GM21786 (cell line): ENCODE data around the gene PRCP.

Source experiments
- ATAC-seq: cut with Tn5 transposase; IDR thresholded peaks from one replicate; pipeline ENCODE4 v1.9.1; 2021; ENCODE audit not compliant: unreplicated experiment

The PRCP gene

DNA sequence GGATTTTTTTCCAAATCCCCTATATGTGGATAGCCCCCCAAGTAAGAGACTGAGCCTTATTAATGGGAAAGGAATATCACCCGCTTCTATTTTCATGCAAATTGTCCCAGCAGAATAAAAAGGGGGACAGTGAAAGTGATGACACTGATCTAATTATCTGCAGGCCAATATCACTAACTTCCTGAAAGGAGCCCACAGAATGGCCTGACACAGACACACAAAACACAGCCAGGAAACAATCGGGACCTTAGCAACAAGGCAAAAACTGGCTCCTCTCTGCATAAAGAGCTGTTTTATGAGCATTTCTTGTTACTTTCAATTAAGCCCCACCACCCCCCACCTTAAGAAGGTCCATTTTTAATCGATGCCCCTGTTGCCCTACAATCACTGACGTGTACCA, 112.2 kb downstream of the PRCP start:
- no peak for ATAC-seq

DNA sequence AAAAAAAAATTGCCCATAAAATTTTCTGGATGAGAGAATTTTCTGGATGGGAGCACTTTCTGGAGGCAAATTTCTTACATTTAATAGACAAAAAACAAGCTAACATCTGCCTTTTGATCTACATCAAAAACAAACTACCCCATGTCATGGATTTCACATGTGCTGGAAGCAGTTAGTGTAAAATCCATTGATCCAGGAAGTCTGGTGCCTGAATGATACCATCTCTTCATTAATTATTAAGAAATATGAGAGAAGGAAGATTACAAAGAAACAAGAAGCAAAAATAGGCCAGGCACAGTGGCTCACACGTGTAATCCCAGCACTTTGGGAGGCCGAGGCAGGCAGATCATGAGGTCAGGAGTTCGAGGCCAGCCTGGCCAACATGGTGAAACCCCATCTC, 113.4 kb downstream of the PRCP start:
- ATAC-seq = no peak

DNA sequence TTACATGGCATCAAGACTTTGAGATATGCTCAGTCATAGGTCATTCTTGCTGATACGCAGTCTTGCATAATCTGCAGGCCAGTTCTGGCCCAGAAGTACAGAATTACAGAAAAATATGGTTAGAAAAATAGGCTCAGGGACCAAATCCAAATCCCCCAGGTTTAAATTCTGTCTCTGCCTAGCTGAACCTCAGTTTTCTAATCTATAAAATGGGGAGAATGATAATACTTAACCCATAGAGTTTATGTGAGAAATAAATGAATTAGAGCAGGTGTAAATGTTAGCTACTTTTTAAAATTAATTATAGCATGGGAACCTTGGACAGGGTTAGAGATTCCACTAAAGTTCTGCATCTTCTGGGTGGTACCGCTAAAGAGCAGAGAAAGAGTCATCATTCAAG, 114.2 kb downstream of the PRCP start:
- ATAC-seq = no peak

DNA sequence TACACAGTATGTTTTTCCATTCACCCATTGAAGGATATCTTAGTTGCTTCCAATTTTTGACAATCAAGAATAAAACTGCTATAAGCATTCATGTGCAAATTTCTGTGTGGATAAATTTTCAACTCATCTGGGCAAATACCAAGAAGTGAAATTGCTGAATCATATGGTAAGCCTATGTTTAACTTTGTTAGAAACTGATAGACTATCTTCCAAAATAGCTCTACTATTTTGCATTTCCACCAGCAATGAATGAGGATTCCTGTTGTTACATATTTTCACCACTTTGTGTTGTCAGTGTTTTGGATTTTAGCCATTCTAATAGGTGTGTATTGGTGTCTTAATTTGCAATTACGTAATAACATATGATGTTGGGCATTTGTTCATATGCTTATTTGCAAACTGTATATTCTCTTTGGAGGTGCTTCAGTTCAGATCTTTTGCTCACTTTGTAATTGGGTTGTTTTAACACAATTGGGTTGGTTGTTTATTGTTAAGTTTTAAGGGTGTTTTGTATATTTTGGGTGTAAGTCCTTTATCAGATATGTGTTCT, 117.3 kb downstream of the PRCP start:
- no peak for ATAC-seq

DNA sequence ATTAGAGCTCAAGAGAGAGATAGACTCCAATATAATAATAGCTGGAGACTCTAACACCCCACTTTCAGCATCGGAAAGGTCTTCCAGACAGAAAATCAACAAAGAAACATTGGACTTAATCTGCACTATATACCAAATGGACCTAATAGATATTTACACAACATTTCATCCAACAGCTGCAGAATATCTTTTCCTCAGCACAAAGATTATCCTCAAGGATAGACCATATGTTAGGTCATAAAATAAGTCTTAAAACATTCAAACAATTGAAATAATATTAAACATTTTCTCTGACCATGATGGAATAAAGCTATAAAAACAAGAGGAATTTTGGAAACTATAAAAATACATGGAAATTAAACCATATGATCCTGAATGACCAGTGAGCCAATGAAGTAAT, 121.5 kb downstream of the PRCP start:
- no peak for ATAC-seq

DNA sequence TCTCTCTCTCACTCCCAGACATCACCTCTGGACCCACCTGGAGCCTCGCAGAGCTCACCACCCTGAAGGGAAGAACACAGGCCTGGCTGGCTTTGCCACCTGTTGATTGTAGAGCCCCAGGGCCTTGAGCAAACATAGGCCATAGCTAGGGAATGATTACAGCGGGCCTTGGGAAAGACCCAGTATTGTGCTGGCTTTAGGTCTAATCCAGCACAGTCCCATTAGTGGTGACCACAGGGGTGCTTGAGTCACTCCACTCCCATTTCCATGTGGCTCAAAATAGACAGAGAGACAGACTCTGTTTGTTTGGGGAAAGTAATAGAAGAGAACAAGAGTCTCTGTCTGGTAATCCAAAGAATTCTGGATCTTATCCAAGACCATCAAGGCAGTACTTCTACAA, 123.9 kb downstream of the PRCP start:
- no peak for ATAC-seq

DNA sequence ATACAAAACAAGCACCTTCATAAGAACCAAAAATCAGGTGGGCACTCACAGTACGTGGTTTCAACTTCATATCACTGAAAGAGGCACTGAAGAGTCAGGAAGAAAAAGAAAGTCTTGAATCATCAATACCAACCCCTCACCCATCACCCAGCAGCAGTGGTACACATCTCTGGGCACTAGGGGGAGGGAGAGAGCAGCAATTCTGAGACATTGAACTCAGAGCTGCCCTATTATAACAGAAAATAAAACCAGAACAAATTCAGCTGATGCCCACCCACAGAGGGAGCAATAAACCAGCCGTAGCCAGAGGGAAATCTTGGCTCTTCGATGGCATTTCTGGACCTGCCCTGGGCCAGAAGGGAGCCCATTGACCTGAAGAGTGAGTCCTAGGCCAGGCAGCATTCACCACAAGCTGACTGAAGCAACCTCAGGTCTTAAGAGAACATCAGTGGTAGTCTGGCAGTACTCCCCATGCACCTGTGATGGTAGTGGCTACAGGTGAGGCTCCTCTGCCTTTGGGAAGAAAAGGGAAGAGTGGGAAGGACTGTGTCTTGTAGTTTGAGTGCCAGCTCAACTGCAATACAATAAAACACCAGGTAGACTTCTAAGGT, 124.4 kb downstream of the PRCP start:
- peak; percentile 88 for ATAC-seq

DNA sequence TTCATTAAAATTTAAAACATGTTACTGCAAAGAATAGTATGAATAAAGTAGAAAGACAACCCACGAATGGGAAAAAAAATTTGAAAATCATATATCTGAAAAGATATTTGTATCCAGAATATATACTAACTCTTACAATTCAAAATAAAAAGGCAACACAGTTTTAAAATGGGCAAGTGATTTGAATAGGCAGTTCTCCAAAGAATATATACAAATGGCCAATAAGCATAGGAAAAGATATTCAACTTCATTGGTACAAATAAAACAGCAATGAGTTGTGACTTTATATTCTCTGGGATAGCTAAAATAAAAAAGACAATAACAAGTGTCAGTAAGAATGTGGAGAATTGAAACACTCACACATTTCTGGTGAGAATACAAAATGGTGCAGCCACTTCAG, 125.0 kb downstream of the PRCP start:
- no peak for ATAC-seq
